Measurements from ENCODE around the gene CERS6.
"Not testable (repeated sequence)": the region's sequence is repeated elsewhere in the genome, so short reads cannot be mapped to it uniquely, and the experiment has no call there.

The CERS6 gene

GRCh38 chr2:168742258-168742932 lies 286.3 kb downstream of the CERS6 start:
- no peak for DNase-seq

- no peak for DNase-seq
These were observed 288.8 kb downstream of the CERS6 start for GRCh38 chr2:168744844-168745243.

GRCh38 chr2:168748461-168748860 lies 292.4 kb downstream of the CERS6 start:
- no peak for DNase-seq

- DNase-seq: no peak
These were observed 293.2 kb downstream of the CERS6 start for GRCh38 chr2:168749297-168749696.

- no peak for DNase-seq
These were observed 295.1 kb downstream of the CERS6 start for GRCh38 chr2:168751104-168751740.

- no peak for DNase-seq
These were observed 296.3 kb downstream of the CERS6 start for GRCh38 chr2:168752361-168752760.

- no peak for DNase-seq
These were observed 297.8 kb downstream of the CERS6 start for GRCh38 chr2:168753765-168754329.

- no peak for DNase-seq
These were observed 301.2 kb downstream of the CERS6 start for GRCh38 chr2:168757223-168757622.

GRCh38 chr2:168758970-168759820 lies 303.1 kb downstream of the CERS6 start:
- peak; percentile 51 for DNase-seq

GRCh38 chr2:168765401-168765800 lies 309.3 kb downstream of the CERS6 start:
- no peak for DNase-seq

- no peak for DNase-seq
These were observed 310.5 kb downstream of the CERS6 start for GRCh38 chr2:168766600-168766999.

- peak; percentile 9 for DNase-seq
These were observed 311.2 kb downstream of the CERS6 start for GRCh38 chr2:168767258-168767657.

GRCh38 chr2:168768357-168768756 lies 312.3 kb downstream of the CERS6 start:
- not testable (repeated sequence) for DNase-seq

- DNase-seq: peak; percentile 2
These were observed 314.7 kb downstream of the CERS6 start for GRCh38 chr2:168770796-168771195.

- DNase-seq: no peak
These were observed 316.6 kb downstream of the CERS6 start for GRCh38 chr2:168772704-168773103.

GRCh38 chr2:168773128-168773527 lies 317.1 kb downstream of the CERS6 start:
- DNase-seq: no peak

GRCh38 chr2:168773719-168774521 lies 317.8 kb downstream of the CERS6 start:
- DNase-seq: peak; percentile 56

GRCh38 chr2:168775837-168776236 lies 319.8 kb downstream of the CERS6 start:
- no peak for DNase-seq

GRCh38 chr2:168780669-168781071 lies 324.6 kb downstream of the CERS6 start:
- no peak for DNase-seq

- DNase-seq: no peak
These were observed 325.2 kb downstream of the CERS6 start for GRCh38 chr2:168781191-168781817.

- no peak for DNase-seq
These were observed 326.2 kb downstream of the CERS6 start for GRCh38 chr2:168782271-168782670.

GRCh38 chr2:168784993-168785392 lies 328.9 kb downstream of the CERS6 start:
- DNase-seq: no peak
